Measurements from ENCODE around the gene TP53AIP1. TPM values are rescaled to one million over a fixed set of nuclear protein-coding genes. Genes with fewer than 3 reads are reported as not detected.

TP53AIP1 gene
- total and polyA plus RNA-seq, 10 donors = 0.03 to 0.14 (median 0.12) TPM; not detected in 6

- intact Hi-C loops (cut with DNase I; ENCODE audit: low total_unique reads) = no loop called here
- WGBS, 5 donors = 83 to 87% (median 84%) methylated on average over 12 of the region's 12 CpGs
- H3K27me3 ChIP-seq (replicated peaks in 1 of 7) = no peaks in the 10 kb centered on the region
- peaks cover 0 to 19% (median 0%) of the 10 kb centered on the region in 6 donors for H3K4me1 ChIP-seq
- peak overlapping the region in 1 of 8 donors; percentile 35 for H3K4me3 ChIP-seq
- no peaks in the 10 kb centered on the region for H3K36me3 ChIP-seq
- TF ChIP-seq POLR2A (IDR thresholded peaks at IDR 0.05) = no peak
- TF ChIP-seq CTCF (IDR thresholded peaks at IDR 0.05 in 8 of 11, conservative IDR thresholded peaks at IDR 0.05 in 3 of 11) = no peak
- peak; percentile 74 for DNase-seq
- no peaks in the 10 kb centered on the region for H3K9me3 ChIP-seq
- H3K27ac ChIP-seq = no peak overlapping the region
Observed at GRCh38 chr11:128927683-128928336, 14.9 kb downstream of the TP53AIP1 start.

- WGBS, 5 donors = 78 to 82% (median 80%) methylated on average over 11 of the region's 11 CpGs
- DNase-seq = no peak
- H3K4me1 ChIP-seq = peaks cover 0 to 19% (median 0%) of the 10 kb centered on the region in 6 donors
- H3K4me3 ChIP-seq = no peak overlapping the region
- no peak overlapping the region for H3K27ac ChIP-seq
- no peaks in the 10 kb centered on the region for H3K9me3 ChIP-seq
- intact Hi-C loops (cut with DNase I; ENCODE audit: low total_unique reads) = no loop called here
- no peak for TF ChIP-seq POLR2AphosphoS5 (IDR thresholded peaks at IDR 0.05)
- no peak for TF ChIP-seq POLR2A (IDR thresholded peaks at IDR 0.05)
- TF ChIP-seq CTCF (IDR thresholded peaks at IDR 0.05 in 8 of 11, conservative IDR thresholded peaks at IDR 0.05 in 3 of 11) = no peak
- no peaks in the 10 kb centered on the region for H3K36me3 ChIP-seq
- no peaks in the 10 kb centered on the region for H3K27me3 ChIP-seq (replicated peaks in 1 of 7)
Observed at GRCh38 chr11:128927108-128927461, 15.6 kb downstream of the TP53AIP1 start.

- DNase-seq = peak; percentile 62
- intact Hi-C loops (cut with DNase I; ENCODE audit: low total_unique reads) = no loop called here
- Histone ChIP-seq H3K27ac (no peak overlapping the region), H3K27me3 (replicated peaks in 1 of 7) (no peaks in the 10 kb centered on the region), H3K4me3 (no peak overlapping the region), H3K9me3 (no peaks in the 10 kb centered on the region), H3K36me3 (no peaks in the 10 kb centered on the region), H3K4me1 (peaks cover 0 to 19% (median 0%) of the 10 kb centered on the region in 6 donors)
- TF ChIP-seq CTCF (IDR thresholded peaks at IDR 0.05 in 8 of 11, conservative IDR thresholded peaks at IDR 0.05 in 3 of 11) (no peak), POLR2AphosphoS5 (IDR thresholded peaks at IDR 0.05) (no peak), POLR2A (IDR thresholded peaks at IDR 0.05) (no peak)
- WGBS, 5 donors = 87 to 92% (median 89%) methylated on average over 17 of the region's 17 CpGs
Observed at GRCh38 chr11:128926437-128927107, 16.1 kb downstream of the TP53AIP1 start.

- H3K4me1 ChIP-seq = peaks cover 0 to 19% (median 0%) of the 10 kb centered on the region in 6 donors
- H3K36me3 ChIP-seq = no peaks in the 10 kb centered on the region
- no peak overlapping the region for H3K4me3 ChIP-seq
- DNase-seq = peak; percentile 31
- WGBS, 5 donors = 78 to 90% (median 85%) methylated on average over 3 of the region's 3 CpGs
- H3K27ac ChIP-seq = no peak overlapping the region
- no peaks in the 10 kb centered on the region for H3K27me3 ChIP-seq (replicated peaks in 1 of 7)
- intact Hi-C loops (cut with DNase I; ENCODE audit: low total_unique reads) = no loop called here
- TF ChIP-seq POLR2A (IDR thresholded peaks at IDR 0.05) (no peak), CTCF (IDR thresholded peaks at IDR 0.05 in 8 of 11, conservative IDR thresholded peaks at IDR 0.05 in 3 of 11) (no peak), POLR2AphosphoS5 (IDR thresholded peaks at IDR 0.05) (no peak)
- no peaks in the 10 kb centered on the region for H3K9me3 ChIP-seq
Observed at GRCh38 chr11:128926000-128926399, 16.7 kb downstream of the TP53AIP1 start.

All from spleen (tissue), 11 donors.